ENCODE data around the gene ELFN1. TPM values are rescaled to one million over a fixed set of nuclear protein-coding genes. Genes with fewer than 3 reads are reported as not detected.

The ELFN1 gene
- total and polyA plus RNA-seq, 9 of the 15 experiments (the other 6 are each of a cell fraction or from before 2014, with no cell fraction given) = 0.04 to 0.64 (median 0.18) TPM; not detected in 2

GRCh38 chr7:1716263-1717094, 46.4 kb downstream of the ELFN1 start (continued):
- TF ChIP-seq, protein P1, sequence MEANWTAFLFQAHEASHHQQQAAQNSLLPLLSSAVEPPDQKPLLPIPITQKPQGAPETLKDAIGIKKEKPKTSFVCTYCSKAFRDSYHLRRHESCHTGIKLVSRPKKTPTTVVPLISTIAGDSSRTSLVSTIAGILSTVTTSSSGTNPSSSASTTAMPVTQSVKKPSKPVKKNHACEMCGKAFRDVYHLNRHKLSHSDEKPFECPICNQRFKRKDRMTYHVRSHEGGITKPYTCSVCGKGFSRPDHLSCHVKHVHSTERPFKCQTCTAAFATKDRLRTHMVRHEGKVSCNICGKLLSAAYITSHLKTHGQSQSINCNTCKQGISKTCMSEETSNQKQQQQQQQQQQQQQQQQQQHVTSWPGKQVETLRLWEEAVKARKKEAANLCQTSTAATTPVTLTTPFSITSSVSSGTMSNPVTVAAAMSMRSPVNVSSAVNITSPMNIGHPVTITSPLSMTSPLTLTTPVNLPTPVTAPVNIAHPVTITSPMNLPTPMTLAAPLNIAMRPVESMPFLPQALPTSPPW (CRISPR knock-in tag; IDR thresholded peaks at IDR 0.05) = peak; percentile 20; the same call in 1 of the 2 replicates
- TF ChIP-seq BRF1 (IDR thresholded peaks at IDR 0.05; ENCODE audit: borderline replicate concordance, extremely low read depth, insufficient read length) (no peak), DDX20 (tag; IDR thresholded peaks at IDR 0.05; ENCODE audit: low read depth) (no peak), RBM25 (IDR thresholded peaks at IDR 0.05; ENCODE audit: low read depth, low read length, severe bottlenecking) (no peak), ZNF449 (CRISPR knock-in tag; IDR thresholded peaks at IDR 0.05) (no peak), MED1 (CRISPR knock-in tag; IDR thresholded peaks at IDR 0.05; ENCODE audit: borderline replicate concordance) (no peak), ZNF668 (CRISPR knock-in tag; IDR thresholded peaks at IDR 0.05) (no peak), ZNF354B (CRISPR knock-in tag; IDR thresholded peaks at IDR 0.05) (no peak), THAP12 (CRISPR knock-in tag; IDR thresholded peaks at IDR 0.05) (no peak), XRCC5 (IDR thresholded peaks at IDR 0.05; ENCODE audit: low read depth, low read length) (no peak), NEUROD1 (IDR thresholded peaks at IDR 0.05; ENCODE audit: borderline replicate concordance, low read depth, low read length, partially characterized antibody) (no peak), EGR1 (conservative IDR thresholded peaks at IDR 0.05) (peak; percentile 65), ARNT (IDR thresholded peaks at IDR 0.05) (no peak)
